ENCODE data around the gene TAS1R2. TPM values are rescaled to one million over a fixed set of nuclear protein-coding genes. Genes with fewer than 3 reads are reported as not detected.

TAS1R2 gene
- total and polyA plus RNA-seq, 9 of the 15 experiments (the other 6 are each of a cell fraction or from before 2014, with no cell fraction given), result not detected

GRCh38 chr1:18902523-18903290, 43.2 kb upstream of the TAS1R2 start, which contains the start of gene ALDH4A1 (continued):
- 0 out of 2 replicates have a peak, but pooled peaks have one; percentile 37 for TF ChIP-seq ZBTB33 (CRISPR knock-in tag; IDR thresholded peaks at IDR 0.05)
- no peak for TF ChIP-seq CC2D1A (IDR thresholded peaks at IDR 0.05)
- TF ChIP-seq E2F6 (IDR thresholded peaks at IDR 0.05; ENCODE audit: borderline replicate concordance in 1 of 2, extremely low read depth in 1 of 2, insufficient read depth in 1 of 2, insufficient read length in 1 of 2, low read depth in 1 of 2, low read length in 1 of 2, poor library complexity in 1 of 2, severe bottlenecking in 1 of 2), result peak; percentile 97 to 99
- peak; percentile 51 for TF ChIP-seq CTCFL (IDR thresholded peaks at IDR 0.05; ENCODE audit: borderline replicate concordance, insufficient read depth, low read depth, low read length, poor library complexity, severe bottlenecking)
- TF ChIP-seq ZNF197 (CRISPR knock-in tag; IDR thresholded peaks at IDR 0.05; ENCODE audit: low read depth), result no peak
- no peak for TF ChIP-seq ESRRB (CRISPR knock-in tag; IDR thresholded peaks at IDR 0.05; ENCODE audit: borderline replicate concordance)
- TF ChIP-seq NCOA6 (IDR thresholded peaks at IDR 0.05), result no peak
- no peak for TF ChIP-seq GTF2A2 (tag; IDR thresholded peaks at IDR 0.05)
- TF ChIP-seq E2F8 (IDR thresholded peaks at IDR 0.05; ENCODE audit: low read depth, partially characterized antibody), result no peak
- peak; percentile 95 for TF ChIP-seq RBFOX2 (IDR thresholded peaks at IDR 0.05; ENCODE audit: low read depth, low read length)
- TF ChIP-seq RNF2 (IDR thresholded peaks at IDR 0.05), result peak; percentile 92
- TF ChIP-seq HMG20B (CRISPR knock-in tag; IDR thresholded peaks at IDR 0.05), result no peak
- TF ChIP-seq HINFP (tag; conservative IDR thresholded peaks at IDR 0.05; ENCODE audit: low read depth), result 0 out of 2 replicates have a peak, but pooled peaks have one; percentile 42
- no peak for TF ChIP-seq NFE2L1 (tag; IDR thresholded peaks at IDR 0.05; ENCODE audit: borderline replicate concordance, low read depth)
- TF ChIP-seq RFX5 (IDR thresholded peaks at IDR 0.05; ENCODE audit: low read depth, low read length), result peak; percentile 65
- no peak; the same call in 1 of the 2 replicates for TF ChIP-seq FOXJ2 (tag; IDR thresholded peaks at IDR 0.05)
